Keratinocyte (primary cell): Measurements from ENCODE around the gene ADAMTSL3. TPM values are rescaled to one million over a fixed set of nuclear protein-coding genes. Genes with fewer than 3 reads are reported as not detected.

Experiments
- DNase-seq: peaks from one replicate; pipeline ENCODE4 v3.0.0-alpha.2; 2011; ENCODE audit warnings: low read depth, missing footprints, low spot score
- FAIRE-seq: peaks from 2 replicates; lab custom pipeline; 2011; peaks lifted over from hg19 to GRCh38; lab: Jason Lieb, UNC
- H2AFZ ChIP-seq: 2 replicates; pipeline ENCODE4 v1.6.0; 2012; ENCODE audit warnings: low read length, control low read depth, inconsistent platforms; ENCODE audit not compliant: control insufficient read depth
- H3K27ac ChIP-seq: 2 replicates; pipeline ENCODE4 v1.5.1; 2011; ENCODE audit warnings: low read length; ENCODE audit not compliant: control insufficient read depth, insufficient read depth
- H3K27me3 ChIP-seq: 3 replicates; pipeline ENCODE4 v1.6.0; 2011; ENCODE audit warnings: low read length; ENCODE audit not compliant: control insufficient read depth, insufficient read depth; ENCODE audit errors: extremely low read depth
- H3K36me3 ChIP-seq, 2 experiments: 2 replicates in 1 of 2; 3 replicates in 1 of 2; pipeline ENCODE4 v1.5.1; 2011; ENCODE audit warnings: low read length in 2 of 2, mild to moderate bottlenecking in 1 of 2; ENCODE audit not compliant: control insufficient read depth in 2 of 2, insufficient read depth in 2 of 2; ENCODE audit errors: extremely low read depth in 1 of 2
- H3K4me1 ChIP-seq: 3 replicates; pipeline ENCODE4 v1.5.1; 2011; ENCODE audit warnings: low read length; ENCODE audit not compliant: control insufficient read depth, insufficient read depth; ENCODE audit errors: extremely low read depth
- H3K4me2 ChIP-seq: 3 replicates; pipeline ENCODE4 v1.6.0; 2011; ENCODE audit warnings: low read depth, low read length; ENCODE audit not compliant: control insufficient read depth, insufficient read depth; ENCODE audit errors: extremely low read depth
- H3K4me3 ChIP-seq, 3 experiments: fragments of 200-600 bp in 1 of 3; sonication (generic) in 1 of 3; 2 replicates in 2 of 3; 3 replicates in 1 of 3; pipeline ENCODE4 v1.5.1; 2011 to 2016; ENCODE audit warnings: low read length in 3 of 3, mild to moderate bottlenecking in 3 of 3, control low read depth in 2 of 3, inconsistent platforms in 1 of 3, low read depth in 1 of 3, mixed read lengths in 1 of 3, mixed run types in 1 of 3, moderate library complexity in 1 of 3; ENCODE audit not compliant: control insufficient read depth in 2 of 3, insufficient read depth in 2 of 3; ENCODE audit errors: extremely low read depth in 1 of 3
- H3K79me2 ChIP-seq: 2 replicates; pipeline ENCODE4 v1.6.0; 2012; ENCODE audit warnings: low read length; ENCODE audit not compliant: control insufficient read depth, insufficient read depth
- H3K9ac ChIP-seq: 3 replicates; pipeline ENCODE4 v1.6.0; 2011; ENCODE audit warnings: low read length; ENCODE audit not compliant: control insufficient read depth, insufficient read depth; ENCODE audit errors: extremely low read depth
- H3K9me1 ChIP-seq: 3 replicates; pipeline ENCODE4 v1.6.0; 2011; ENCODE audit warnings: low read length; ENCODE audit not compliant: control insufficient read depth, insufficient read depth; ENCODE audit errors: extremely low read depth
- H3K9me3 ChIP-seq: 2 replicates; pipeline ENCODE4 v1.5.1; 2012; ENCODE audit warnings: low read depth, low read length; ENCODE audit not compliant: control insufficient read depth
- H4K20me1 ChIP-seq: 3 replicates; pipeline ENCODE4 v1.6.0; 2011; ENCODE audit warnings: low read length; ENCODE audit not compliant: control insufficient read depth, insufficient read depth; ENCODE audit errors: extremely low read depth
- CTCF ChIP-seq, 3 experiments: IDR thresholded peaks in 1 of 3; conservative IDR thresholded peaks in 1 of 3; optimal IDR thresholded peaks in 1 of 3; 2 replicates in 2 of 3; 3 replicates in 1 of 3; pipeline versions ENCODE3 to v1.5.1; 2011; ENCODE audit warnings: low read length in 3 of 3, mild to moderate bottlenecking in 3 of 3, moderate library complexity in 2 of 3, control low read depth in 1 of 3, inconsistent platforms in 1 of 3; ENCODE audit not compliant: insufficient read depth in 2 of 3; ENCODE audit errors: extremely low read depth in 1 of 3
- EZH2 ChIP-seq: IDR thresholded peaks from one replicate; pipeline ENCODE4 v1.6.1; 2012; ENCODE audit warnings: inconsistent platforms, mild to moderate bottlenecking, low read length, moderate library complexity
- dilution Hi-C: fragments of 300-500 bp; cut with MboI; formaldehyde crosslinking; loops from one replicate; pipeline ENCODE4 v1.7.0; 2020; ENCODE audit warnings: low sequenced_read_pairs; ENCODE audit not compliant: extremely low pct_ligation_motif_present
- polyA plus RNA-seq, 5 experiments: library from polyadenylated mRNA; depleted of rRNA in 3 of 5; stranded (reverse) in 3 of 5; stranded (forward) in 1 of 5; unstranded in 1 of 5; fragments of >200 nt; gene quantifications; 1 replicate in 1 of 5; 2 replicates in 3 of 5; 3 replicates in 1 of 5; pipeline versions ENCODE4 v1.2.1 to v1.2.3, GENCODE V29; 2011 to 2012; ENCODE audit warnings: missing spikeins in 2 of 5, low read depth in 1 of 5, low replicate concordance in 1 of 5

Gene ADAMTSL3
- polyA plus RNA-seq, 1 donor (not counting 4 experiments of a cell fraction or from before 2014, with no cell fraction given): 0.01 TPM

- peaks cover 2% of the 10 kb centered on the region for H3K27me3 ChIP-seq
- FAIRE-seq (no peak), DNase-seq (no peak)
- H3K4me2 ChIP-seq: no peak overlapping the region
- no peak for TF ChIP-seq EZH2
- no peak for TF ChIP-seq CTCF (optimal IDR thresholded peaks at IDR 0.05 in 1 of 3, IDR thresholded peaks at IDR 0.05 in 1 of 3, conservative IDR thresholded peaks at IDR 0.05 in 1 of 3; ENCODE audit: extremely low read depth in 1 of 3, insufficient read depth in 2 of 3, low read length in 3 of 3)
- no peaks in the 10 kb centered on the region for H3K36me3 ChIP-seq
- no peaks in the 10 kb centered on the region for H3K4me1 ChIP-seq
- no peak overlapping the region for H3K4me3 ChIP-seq
- H3K9ac ChIP-seq: no peak overlapping the region
- no peaks in the 10 kb centered on the region for H4K20me1 ChIP-seq
- H3K9me3 ChIP-seq: no peaks in the 10 kb centered on the region
- dilution Hi-C loops: no loop called here
- H3K9me1 ChIP-seq: no peaks in the 10 kb centered on the region
- H3K79me2 ChIP-seq: no peaks in the 10 kb centered on the region
- H2AFZ ChIP-seq: no peak overlapping the region
- no peak overlapping the region for H3K27ac ChIP-seq
Measured at GRCh38 chr15:83644439-83644838, 9.5 kb upstream of the ADAMTSL3 start.

GRCh38 chr15:83650831-83651230 is 3.1 kb upstream of the ADAMTSL3 start:
- Histone ChIP-seq H3K4me1 (no peaks in the 10 kb centered on the region), H3K9me3 (no peaks in the 10 kb centered on the region), H3K9ac (no peak overlapping the region), H3K27ac (no peak overlapping the region), H3K4me2 (no peak overlapping the region), H3K36me3 (no peaks in the 10 kb centered on the region), H4K20me1 (no peaks in the 10 kb centered on the region), H2AFZ (no peak overlapping the region), H3K9me1 (no peaks in the 10 kb centered on the region), H3K4me3 (no peak overlapping the region), H3K27me3 (peaks cover 32% of the 10 kb centered on the region), H3K79me2 (no peaks in the 10 kb centered on the region)
- dilution Hi-C loops: no loop called here
- DNase-seq: no peak
- no peak for FAIRE-seq
- TF ChIP-seq EZH2: no peak
- TF ChIP-seq CTCF (optimal IDR thresholded peaks at IDR 0.05 in 1 of 3, IDR thresholded peaks at IDR 0.05 in 1 of 3, conservative IDR thresholded peaks at IDR 0.05 in 1 of 3; ENCODE audit: extremely low read depth in 1 of 3, insufficient read depth in 2 of 3, low read length in 3 of 3): no peak
